Activated naive CD4-positive, alpha-beta T cell treated with anti-CD3 and anti-CD28 coated beads, Interleukin-2, amount 50 U/mL, for 24 hours (primary cell): ENCODE data around the gene KIAA0513.
A peak's percentile ranks its signal among the peaks of the same experiment; 100 is the strongest.

Source experiments
- H3K27ac Mint-ChIP-seq: one replicate; pipeline ENCODE4 v1.8.0; 2021; ENCODE audit warnings: mild to moderate bottlenecking, mixed read lengths
- H3K27me3 Mint-ChIP-seq: one replicate; pipeline ENCODE4 v1.8.0; 2021; ENCODE audit warnings: mixed read lengths
- H3K36me3 Mint-ChIP-seq: one replicate; pipeline ENCODE4 v1.8.0; 2021; ENCODE audit warnings: mixed read lengths
- H3K4me1 Mint-ChIP-seq: one replicate; pipeline ENCODE4 v1.8.0; 2021; ENCODE audit warnings: mixed read lengths
- H3K4me3 Mint-ChIP-seq: one replicate; pipeline ENCODE4 v1.8.0; 2021; ENCODE audit warnings: mild to moderate bottlenecking, mixed read lengths
- H3K9me3 Mint-ChIP-seq: one replicate; pipeline ENCODE4 v1.8.0; 2021; ENCODE audit warnings: mixed read lengths

KIAA0513 gene, protein sequence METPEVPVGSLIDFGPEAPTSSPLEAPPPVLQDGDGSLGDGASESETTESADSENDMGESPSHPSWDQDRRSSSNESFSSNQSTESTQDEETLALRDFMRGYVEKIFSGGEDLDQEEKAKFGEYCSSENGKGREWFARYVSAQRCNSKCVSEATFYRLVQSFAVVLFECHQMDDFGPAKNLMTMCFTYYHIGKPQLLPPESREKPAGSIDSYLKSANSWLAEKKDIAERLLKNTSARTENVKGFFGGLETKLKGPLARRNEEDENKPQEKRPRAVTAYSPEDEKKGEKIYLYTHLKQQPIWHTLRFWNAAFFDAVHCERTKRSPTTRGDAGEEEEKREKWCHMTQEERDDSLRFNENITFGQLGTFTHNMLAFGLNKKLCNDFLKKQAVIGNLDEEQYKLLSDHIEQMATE

DNA sequence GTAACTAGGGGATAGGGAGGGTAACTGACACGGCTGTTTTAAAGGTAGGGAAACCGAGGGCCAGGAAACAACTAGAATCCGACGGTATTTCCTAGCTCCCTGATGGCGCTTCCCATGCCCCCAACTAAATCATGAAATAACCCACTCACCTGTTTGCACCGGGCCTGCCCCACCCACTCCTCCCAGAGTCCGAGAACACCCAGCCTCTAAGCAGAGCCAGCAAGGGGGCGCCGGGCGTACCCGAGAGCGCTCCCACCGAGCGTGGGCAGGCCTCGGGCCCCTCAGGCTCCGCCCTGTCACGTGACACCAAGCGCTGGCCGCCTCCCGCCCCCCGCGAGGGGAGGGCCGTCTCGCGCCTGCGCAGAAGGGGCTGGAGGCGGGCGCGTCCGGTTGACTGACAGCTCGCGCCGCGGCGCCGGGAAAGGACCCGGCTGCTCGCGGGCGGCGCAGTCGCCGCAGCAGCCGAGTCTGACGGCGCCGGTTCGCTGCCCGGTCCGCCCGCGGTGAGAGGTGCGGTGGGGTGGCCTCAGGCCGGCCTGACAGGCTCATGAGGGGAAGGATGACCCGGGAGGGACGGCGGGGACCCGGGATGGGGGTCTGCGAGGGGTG, at the start of gene KIAA0513:
Gene KIAA0513 (plus strand): TSS at position 447 of the 609 bp plus-strand sequence. CDS start 39,277 bp downstream, outside the sequence.
- Mint-ChIP-seq H3K4me3 (peak within 1 kb of the TSS; percentile 93), H3K27me3 (no peaks in the 10 kb centered on the region), H3K27ac (peak within 1 kb of the TSS; percentile 96), H3K36me3 (no peaks in the 10 kb centered on the region), H3K4me1 (peaks cover 42% of the 10 kb centered on the region), H3K9me3 (no peaks in the 10 kb centered on the region)

DNA sequence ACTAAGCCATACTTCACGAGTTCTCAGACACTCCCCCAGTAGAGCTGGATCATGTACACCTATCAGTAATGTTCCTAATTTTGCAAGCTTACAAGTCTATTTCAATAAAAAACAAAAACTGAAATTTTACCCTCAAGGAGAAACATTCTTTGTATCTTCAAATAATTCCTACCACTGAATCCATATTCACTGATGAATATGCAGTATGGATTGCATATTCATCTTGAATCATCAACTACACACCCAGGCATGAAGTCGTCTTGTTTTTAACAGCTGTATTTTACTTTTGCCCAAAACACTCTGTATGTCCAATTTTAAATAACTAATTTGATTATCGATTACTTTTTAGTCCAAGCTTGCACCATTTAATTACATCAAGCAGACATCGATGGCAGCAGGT, 48.1 kb upstream of the KIAA0513 start:
- no peaks in the 10 kb centered on the region for H3K4me1 Mint-ChIP-seq
- H3K9me3 Mint-ChIP-seq = no peaks in the 10 kb centered on the region
- H3K36me3 Mint-ChIP-seq = peaks cover 7% of the 10 kb centered on the region
- peak overlapping the region; percentile 27 for H3K27ac Mint-ChIP-seq
- H3K4me3 Mint-ChIP-seq = no peak overlapping the region
- H3K27me3 Mint-ChIP-seq = no peaks in the 10 kb centered on the region

DNA sequence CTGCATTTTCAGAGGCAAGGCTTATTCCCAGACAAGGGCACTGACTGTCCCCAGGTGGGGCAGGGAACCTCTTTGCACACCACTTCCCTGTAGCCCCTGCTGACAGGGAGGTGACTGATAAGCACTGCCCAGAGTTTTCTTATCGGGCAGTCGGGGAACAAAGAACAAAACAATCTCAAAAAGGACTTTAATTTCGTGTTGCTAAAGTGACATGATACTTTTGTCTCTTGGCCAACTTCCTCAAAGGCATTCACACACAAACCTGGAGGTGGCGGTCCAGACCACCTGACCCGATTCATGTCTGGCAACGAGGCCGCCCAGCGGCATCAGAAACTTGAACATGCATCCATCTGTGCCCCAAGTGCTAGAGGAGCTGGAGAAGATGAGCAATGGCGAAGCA, 45.2 kb upstream of the KIAA0513 start:
- no peak overlapping the region for H3K27ac Mint-ChIP-seq
- H3K4me1 Mint-ChIP-seq = peaks cover 8% of the 10 kb centered on the region
- no peaks in the 10 kb centered on the region for H3K9me3 Mint-ChIP-seq
- H3K4me3 Mint-ChIP-seq = no peak overlapping the region
- H3K36me3 Mint-ChIP-seq = peaks cover 7% of the 10 kb centered on the region
- no peaks in the 10 kb centered on the region for H3K27me3 Mint-ChIP-seq

DNA sequence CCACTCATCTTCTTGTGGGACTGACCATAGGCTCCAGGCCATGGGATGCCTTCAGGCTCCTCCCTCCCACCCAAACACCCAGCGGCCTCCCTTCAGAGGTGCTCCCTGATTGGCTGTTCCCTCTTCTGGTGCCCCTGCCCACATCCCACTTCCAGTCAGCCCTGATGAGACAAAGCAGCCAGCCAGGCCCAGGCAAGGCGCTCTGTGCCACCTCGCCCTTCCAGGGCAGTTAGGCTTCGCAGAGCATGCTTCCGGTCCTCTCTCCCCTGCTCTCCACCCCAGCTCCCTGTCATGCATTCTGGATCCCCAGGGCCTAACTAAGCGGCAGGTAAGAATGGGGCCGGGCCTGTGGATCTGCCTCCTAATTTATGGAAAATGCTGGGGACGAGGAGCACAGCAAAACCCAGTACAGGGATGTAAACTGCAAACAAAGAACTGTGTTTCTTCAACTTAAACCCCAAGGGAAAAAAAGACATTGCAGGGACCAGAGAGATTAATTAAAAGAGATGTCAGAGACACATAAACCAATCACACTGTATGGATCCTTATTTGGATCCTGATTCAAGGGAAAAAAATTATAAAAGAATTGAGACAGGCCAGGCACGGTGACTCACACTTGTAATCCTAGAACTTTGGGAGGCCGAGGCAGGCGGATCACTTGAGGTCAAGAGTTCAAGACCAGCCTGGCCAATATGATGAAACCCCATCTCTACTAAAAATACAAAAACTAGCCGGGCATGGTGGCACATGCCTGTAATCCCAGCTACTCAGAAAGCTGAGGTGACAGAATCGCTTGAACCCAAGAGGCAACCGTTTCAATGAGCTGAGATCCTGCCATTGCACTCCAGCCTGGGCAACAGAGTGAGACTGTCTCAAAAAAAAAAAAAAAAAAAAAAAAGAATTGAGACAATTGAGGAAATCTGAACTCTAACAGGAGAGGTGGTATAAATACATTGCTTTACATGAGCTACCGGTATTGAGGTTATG, 42.2 kb upstream of the KIAA0513 start:
- H3K27me3 Mint-ChIP-seq = no peaks in the 10 kb centered on the region
- no peak overlapping the region for H3K27ac Mint-ChIP-seq
- H3K36me3 Mint-ChIP-seq = peaks cover 5% of the 10 kb centered on the region
- H3K9me3 Mint-ChIP-seq = no peaks in the 10 kb centered on the region
- H3K4me1 Mint-ChIP-seq = peaks cover 8% of the 10 kb centered on the region
- H3K4me3 Mint-ChIP-seq = no peak overlapping the region

- Mint-ChIP-seq H3K27ac (no peak overlapping the region), H3K27me3 (no peaks in the 10 kb centered on the region), H3K9me3 (no peaks in the 10 kb centered on the region), H3K36me3 (peaks cover 5% of the 10 kb centered on the region), H3K4me3 (no peak overlapping the region), H3K4me1 (peaks cover 8% of the 10 kb centered on the region)
These were observed 41.5 kb upstream of the KIAA0513 start for GRCh38 chr16:84986102-84986501.

DNA sequence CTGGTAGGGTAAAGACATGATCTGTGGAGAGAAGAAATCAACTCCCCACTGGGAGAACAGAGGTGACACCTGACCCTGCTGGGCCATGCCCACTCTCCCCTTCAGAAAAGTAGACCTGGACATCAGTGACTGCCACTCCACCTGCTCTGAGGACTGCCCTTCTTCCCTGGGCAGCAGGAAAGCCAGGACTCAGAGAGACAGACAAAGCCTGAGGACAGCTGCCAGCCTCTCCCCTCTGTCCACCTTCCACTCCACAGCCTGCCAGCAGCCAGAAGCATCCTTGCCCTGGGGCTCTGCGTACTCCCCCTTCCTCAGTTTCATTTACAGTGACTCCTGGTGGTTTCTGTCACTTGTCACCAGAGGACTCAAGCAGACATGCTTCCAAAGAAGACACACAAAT, 40.7 kb upstream of the KIAA0513 start:
- H3K9me3 Mint-ChIP-seq = no peaks in the 10 kb centered on the region
- no peak overlapping the region for H3K27ac Mint-ChIP-seq
- H3K4me3 Mint-ChIP-seq = no peak overlapping the region
- peaks cover 5% of the 10 kb centered on the region for H3K36me3 Mint-ChIP-seq
- H3K4me1 Mint-ChIP-seq = peaks cover 8% of the 10 kb centered on the region
- no peaks in the 10 kb centered on the region for H3K27me3 Mint-ChIP-seq

- Mint-ChIP-seq H3K36me3 (peaks cover 5% of the 10 kb centered on the region), H3K4me3 (no peak overlapping the region), H3K27ac (no peak overlapping the region), H3K27me3 (no peaks in the 10 kb centered on the region), H3K9me3 (no peaks in the 10 kb centered on the region), H3K4me1 (peaks cover 8% of the 10 kb centered on the region)
These were observed 39.1 kb upstream of the KIAA0513 start for GRCh38 chr16:84988328-84989080.

- Mint-ChIP-seq H3K9me3 (no peaks in the 10 kb centered on the region), H3K27ac (peak overlapping the region; percentile 46), H3K27me3 (no peaks in the 10 kb centered on the region), H3K36me3 (peaks cover 5% of the 10 kb centered on the region), H3K4me3 (no peak overlapping the region), H3K4me1 (peaks cover 8% of the 10 kb centered on the region)
These were observed 37.6 kb upstream of the KIAA0513 start for GRCh38 chr16:84989749-84990620.

GRCh38 chr16:84990782-84991181, 36.8 kb upstream of the KIAA0513 start:
- Mint-ChIP-seq H3K27me3 (no peaks in the 10 kb centered on the region), H3K9me3 (no peaks in the 10 kb centered on the region), H3K4me3 (no peak overlapping the region), H3K27ac (no peak overlapping the region), H3K4me1 (peaks cover 3% of the 10 kb centered on the region), H3K36me3 (peaks cover 6% of the 10 kb centered on the region)

- no peaks in the 10 kb centered on the region for H3K9me3 Mint-ChIP-seq
- H3K4me3 Mint-ChIP-seq = no peak overlapping the region
- no peaks in the 10 kb centered on the region for H3K27me3 Mint-ChIP-seq
- no peak overlapping the region for H3K27ac Mint-ChIP-seq
- H3K4me1 Mint-ChIP-seq = peaks cover 6% of the 10 kb centered on the region
- H3K36me3 Mint-ChIP-seq = peaks cover 5% of the 10 kb centered on the region
These were observed 34.9 kb upstream of the KIAA0513 start for GRCh38 chr16:84992717-84993075.

DNA sequence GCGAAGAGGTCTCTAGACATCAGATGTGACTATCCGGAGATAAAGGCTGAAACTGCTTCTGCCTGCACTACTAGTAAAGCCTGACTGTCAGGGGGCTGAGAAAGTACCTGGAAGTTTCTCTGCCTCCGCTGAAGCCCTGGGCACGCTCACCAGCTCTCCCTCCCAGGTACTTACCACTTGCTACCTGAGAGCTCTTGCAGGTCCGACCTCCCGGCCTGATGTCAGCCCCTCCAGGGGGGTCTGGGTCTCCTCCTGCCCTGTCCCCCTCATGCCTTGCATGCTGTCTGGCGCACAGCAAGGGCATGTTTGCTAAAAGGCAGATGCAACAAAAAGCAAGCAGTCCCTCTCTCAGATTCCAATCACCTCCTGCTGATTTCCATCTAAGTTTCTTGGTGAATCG, 33.7 kb upstream of the KIAA0513 start:
- no peaks in the 10 kb centered on the region for H3K9me3 Mint-ChIP-seq
- no peak overlapping the region for H3K27ac Mint-ChIP-seq

GRCh38 chr16:84995663-84996062, 31.9 kb upstream of the KIAA0513 start:
- no peak overlapping the region for H3K27ac Mint-ChIP-seq

More for the DNA sequence above, 33.7 kb upstream of the KIAA0513 start:
- Mint-ChIP-seq H3K27me3 (no peaks in the 10 kb centered on the region), H3K4me1 (peaks cover 6% of the 10 kb centered on the region), H3K4me3 (no peak overlapping the region), H3K36me3 (peaks cover 5% of the 10 kb centered on the region)

DNA sequence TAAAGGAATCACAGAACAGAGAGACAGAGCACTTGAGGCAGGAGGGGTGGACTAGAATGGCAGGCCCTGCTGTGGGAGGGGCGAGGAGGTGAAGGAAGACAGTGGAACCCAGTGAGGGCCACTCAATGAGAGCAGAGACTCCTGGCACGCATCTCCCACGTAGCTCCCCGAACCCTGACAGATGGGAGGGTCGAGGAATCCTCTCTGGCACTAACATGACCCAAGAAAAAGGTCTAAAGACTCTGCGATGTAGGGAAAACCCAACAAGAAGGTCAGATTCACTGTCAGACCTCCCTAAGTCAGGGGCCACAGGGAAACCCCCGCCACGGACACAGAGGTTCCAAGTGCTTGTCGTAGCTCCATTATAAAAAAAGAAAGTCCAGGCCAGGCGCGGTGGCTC, 31.2 kb upstream of the KIAA0513 start:
- H3K4me3 Mint-ChIP-seq = no peak overlapping the region
- no peaks in the 10 kb centered on the region for H3K9me3 Mint-ChIP-seq
- H3K27me3 Mint-ChIP-seq = no peaks in the 10 kb centered on the region
- peaks cover 7% of the 10 kb centered on the region for H3K36me3 Mint-ChIP-seq
- peaks cover 17% of the 10 kb centered on the region for H3K4me1 Mint-ChIP-seq
- peak overlapping the region; percentile 38 for H3K27ac Mint-ChIP-seq

More at GRCh38 chr16:84995663-84996062, 31.9 kb upstream of the KIAA0513 start:
- Mint-ChIP-seq H3K4me1 (peaks cover 14% of the 10 kb centered on the region), H3K27me3 (no peaks in the 10 kb centered on the region), H3K36me3 (peaks cover 6% of the 10 kb centered on the region), H3K9me3 (no peaks in the 10 kb centered on the region), H3K4me3 (no peak overlapping the region)

DNA sequence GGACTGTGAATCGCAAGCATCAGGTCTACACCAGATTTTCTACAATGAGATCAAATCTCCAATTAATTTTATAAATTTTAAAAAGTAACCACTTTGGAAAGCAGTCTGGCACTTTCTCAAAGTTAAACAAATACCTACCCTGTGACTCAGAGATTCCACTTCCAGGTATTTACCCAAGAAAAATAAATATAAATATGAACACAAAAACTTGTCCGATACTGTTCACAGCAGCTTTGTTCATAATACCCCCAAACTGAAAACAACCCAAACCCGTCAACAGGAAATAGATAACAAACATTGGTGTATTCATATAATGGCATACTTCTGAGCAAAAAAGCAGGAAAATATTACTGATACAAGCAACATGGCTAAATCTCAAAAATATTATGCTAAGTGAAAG, 28.4 kb upstream of the KIAA0513 start:
- Mint-ChIP-seq H3K27ac (peak overlapping the region; percentile 36), H3K4me1 (peaks cover 45% of the 10 kb centered on the region), H3K36me3 (peaks cover 7% of the 10 kb centered on the region), H3K4me3 (no peak overlapping the region), H3K9me3 (no peaks in the 10 kb centered on the region), H3K27me3 (no peaks in the 10 kb centered on the region)
